CMK (cell line): ENCODE data around the gene ADAMTS16.

Experiments used
- DNase-seq: peaks from one replicate; pipeline ENCODE4 v3.0.0-alpha.2; 2010; ENCODE audit warnings: low read depth

ADAMTS16 gene

GRCh38 chr5:5289537-5289936 is 149.4 kb downstream of the ADAMTS16 start:
- DNase-seq = no peak

- no peak for DNase-seq
Measured at GRCh38 chr5:5290674-5291334, 150.7 kb downstream of the ADAMTS16 start.

- no peak for DNase-seq
Measured at GRCh38 chr5:5291357-5291756, 151.2 kb downstream of the ADAMTS16 start.

- DNase-seq = no peak
Measured at GRCh38 chr5:5293029-5293428, 152.9 kb downstream of the ADAMTS16 start.

- DNase-seq = no peak
Measured at GRCh38 chr5:5294429-5294828, 154.3 kb downstream of the ADAMTS16 start.

GRCh38 chr5:5295351-5295750 is 155.2 kb downstream of the ADAMTS16 start:
- DNase-seq = no peak

GRCh38 chr5:5296051-5296450 is 155.9 kb downstream of the ADAMTS16 start:
- no peak for DNase-seq

GRCh38 chr5:5297432-5298067 is 157.4 kb downstream of the ADAMTS16 start:
- DNase-seq = no peak

GRCh38 chr5:5298068-5298633 is 158.0 kb downstream of the ADAMTS16 start:
- no peak for DNase-seq

GRCh38 chr5:5298841-5299541 is 158.9 kb downstream of the ADAMTS16 start:
- no peak for DNase-seq

GRCh38 chr5:5301176-5301575 is 161.0 kb downstream of the ADAMTS16 start:
- no peak for DNase-seq

GRCh38 chr5:5302201-5302600 is 162.1 kb downstream of the ADAMTS16 start:
- DNase-seq = no peak

- no peak for DNase-seq
Measured at GRCh38 chr5:5303242-5303641, 163.1 kb downstream of the ADAMTS16 start.

- DNase-seq = no peak
Measured at GRCh38 chr5:5304361-5305020, 164.4 kb downstream of the ADAMTS16 start.

- DNase-seq = no peak
Measured at GRCh38 chr5:5306696-5307095, 166.6 kb downstream of the ADAMTS16 start.

- no peak for DNase-seq
Measured at GRCh38 chr5:5308319-5308718, 168.2 kb downstream of the ADAMTS16 start.

- no peak for DNase-seq
Measured at GRCh38 chr5:5309645-5310044, 169.5 kb downstream of the ADAMTS16 start.

GRCh38 chr5:5313101-5313635 is 173.0 kb downstream of the ADAMTS16 start:
- no peak for DNase-seq

GRCh38 chr5:5314166-5314565 is 174.0 kb downstream of the ADAMTS16 start:
- no peak for DNase-seq

- DNase-seq = no peak
Measured at GRCh38 chr5:5314626-5315025, 174.5 kb downstream of the ADAMTS16 start.

GRCh38 chr5:5315068-5315980 is 175.2 kb downstream of the ADAMTS16 start:
- DNase-seq = no peak
